ENCODE data around the gene TCEAL7. TPM values are rescaled to one million over a fixed set of nuclear protein-coding genes. Genes with fewer than 3 reads are reported as not detected.

Gene TCEAL7
- total and polyA plus RNA-seq, 2 donors from 2014 or later, result 2.6 to 7.7 TPM

- Histone ChIP-seq H3K36me3 (ENCODE audit: control insufficient read depth in 2 of 3, insufficient read depth in 3 of 3, low read length in 3 of 3) (no peaks in the 10 kb centered on the region), H3K27ac (ENCODE audit: low read depth in 2 of 2, low read length in 2 of 2) (no peak overlapping the region), H3K9ac (ENCODE audit: low read length in 3 of 3) (no peak overlapping the region), H3K4me3 (ENCODE audit: low read length in 3 of 3) (no peak overlapping the region), H3K4me1 (ENCODE audit: control insufficient read depth in 2 of 3, insufficient read depth in 2 of 3, low read depth in 1 of 3, low read length in 3 of 3) (no peaks in the 10 kb centered on the region), H3K9me3 (ENCODE audit: control insufficient read depth in 2 of 3, insufficient read depth in 1 of 3, low read length in 3 of 3) (no peaks in the 10 kb centered on the region), H3K27me3 (ENCODE audit: control insufficient read depth, insufficient read depth, low read length) (peaks cover 2% of the 10 kb centered on the region)
- FAIRE-seq (no peak), DNase-seq (no peak)
- TF ChIP-seq CTCF (IDR thresholded peaks at IDR 0.05; ENCODE audit: borderline replicate concordance, extremely low read depth, insufficient read depth), result no peak
- intact Hi-C loops (cut with DNase I), result no loop called here
These were observed 37.5 kb downstream of the TCEAL7 start for GRCh38 chrX:103367502-103367901.

DNA sequence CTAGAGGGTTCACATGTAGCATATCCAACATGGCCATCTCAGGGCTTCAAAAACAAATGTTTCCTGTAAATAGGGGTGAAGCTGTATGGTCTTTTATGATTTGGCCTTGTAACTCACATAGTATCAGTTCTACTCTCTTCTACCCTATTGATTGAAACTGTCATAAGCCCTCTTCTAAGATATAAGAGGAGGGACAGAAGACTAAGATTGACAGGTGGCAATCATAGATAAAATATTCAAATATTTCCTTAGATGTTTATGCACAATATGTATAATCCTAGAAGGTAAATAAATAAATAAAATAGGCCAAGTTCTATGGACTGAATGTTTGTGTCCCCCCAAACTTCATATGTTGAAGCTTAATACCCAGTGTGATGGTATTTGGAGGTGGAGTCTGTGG lies 39.4 kb downstream of the TCEAL7 start:
- Histone ChIP-seq H3K36me3 (ENCODE audit: control insufficient read depth in 2 of 3, insufficient read depth in 3 of 3, low read length in 3 of 3) (no peaks in the 10 kb centered on the region), H3K4me1 (ENCODE audit: control insufficient read depth in 2 of 3, insufficient read depth in 2 of 3, low read depth in 1 of 3, low read length in 3 of 3) (no peaks in the 10 kb centered on the region), H3K27ac (ENCODE audit: low read depth in 2 of 2, low read length in 2 of 2) (no peak overlapping the region), H3K4me3 (ENCODE audit: low read length in 3 of 3) (no peak overlapping the region), H3K9me3 (ENCODE audit: control insufficient read depth in 2 of 3, insufficient read depth in 1 of 3, low read length in 3 of 3) (no peaks in the 10 kb centered on the region), H3K27me3 (ENCODE audit: control insufficient read depth, insufficient read depth, low read length) (peaks cover 2% of the 10 kb centered on the region), H3K9ac (ENCODE audit: low read length in 3 of 3) (no peak overlapping the region)
- no peak for FAIRE-seq
- no peak for DNase-seq
- no peak for TF ChIP-seq CTCF (IDR thresholded peaks at IDR 0.05; ENCODE audit: borderline replicate concordance, extremely low read depth, insufficient read depth)
- intact Hi-C loops (cut with DNase I), result no loop called here

- no peak overlapping the region for H3K27ac ChIP-seq (ENCODE audit: low read depth in 2 of 2, low read length in 2 of 2)
- intact Hi-C loops (cut with DNase I), result no loop called here
- DNase-seq, result no peak
- FAIRE-seq, result no peak
- peaks cover 0 to 2% (median 0%) of the 10 kb centered on the region in 3 donors for H3K4me1 ChIP-seq (ENCODE audit: control insufficient read depth in 2 of 3, insufficient read depth in 2 of 3, low read depth in 1 of 3, low read length in 3 of 3)
- H3K36me3 ChIP-seq (ENCODE audit: control insufficient read depth in 2 of 3, insufficient read depth in 3 of 3, low read length in 3 of 3), result no peaks in the 10 kb centered on the region
- no peak overlapping the region for H3K9ac ChIP-seq (ENCODE audit: low read length in 3 of 3)
- TF ChIP-seq CTCF (IDR thresholded peaks at IDR 0.05; ENCODE audit: borderline replicate concordance, extremely low read depth, insufficient read depth), result no peak
- H3K4me3 ChIP-seq (ENCODE audit: low read length in 3 of 3), result no peak overlapping the region
- H3K9me3 ChIP-seq (ENCODE audit: control insufficient read depth in 2 of 3, insufficient read depth in 1 of 3, low read length in 3 of 3), result no peaks in the 10 kb centered on the region
- no peaks in the 10 kb centered on the region for H3K27me3 ChIP-seq (ENCODE audit: control insufficient read depth, insufficient read depth, low read length)
These were observed 42.8 kb downstream of the TCEAL7 start for GRCh38 chrX:103372886-103373285.

DNA sequence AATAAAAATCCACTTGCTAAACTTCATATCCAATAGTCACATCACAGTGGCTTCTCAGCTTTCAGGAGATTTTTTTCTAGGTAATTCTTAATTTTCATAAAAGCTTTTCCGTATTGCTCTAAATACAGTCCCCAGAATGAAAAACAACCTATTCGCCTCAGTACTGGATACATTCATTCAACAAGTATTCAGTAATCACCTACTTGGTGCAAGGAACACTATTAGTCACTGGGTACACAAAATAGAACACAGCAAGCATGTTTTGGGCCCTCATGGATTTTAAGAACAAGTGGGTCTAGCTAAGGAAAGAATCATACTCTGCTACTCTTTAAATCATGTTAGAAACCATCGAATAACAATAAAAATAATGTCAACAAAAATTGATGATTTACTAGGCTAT lies 43.5 kb downstream of the TCEAL7 start:
- intact Hi-C loops (cut with DNase I), result no loop called here
- no peaks in the 10 kb centered on the region for H3K36me3 ChIP-seq (ENCODE audit: control insufficient read depth in 2 of 3, insufficient read depth in 3 of 3, low read length in 3 of 3)
- no peak overlapping the region for H3K4me3 ChIP-seq (ENCODE audit: low read length in 3 of 3)
- no peaks in the 10 kb centered on the region for H3K27me3 ChIP-seq (ENCODE audit: control insufficient read depth, insufficient read depth, low read length)
- H3K9me3 ChIP-seq (ENCODE audit: control insufficient read depth in 2 of 3, insufficient read depth in 1 of 3, low read length in 3 of 3), result no peaks in the 10 kb centered on the region
- H3K9ac ChIP-seq (ENCODE audit: low read length in 3 of 3), result no peak overlapping the region
- FAIRE-seq (no peak), DNase-seq (no peak)
- H3K27ac ChIP-seq (ENCODE audit: low read depth in 2 of 2, low read length in 2 of 2), result no peak overlapping the region
- peaks cover 0 to 2% (median 0%) of the 10 kb centered on the region in 3 donors for H3K4me1 ChIP-seq (ENCODE audit: control insufficient read depth in 2 of 3, insufficient read depth in 2 of 3, low read depth in 1 of 3, low read length in 3 of 3)
- TF ChIP-seq CTCF (IDR thresholded peaks at IDR 0.05; ENCODE audit: borderline replicate concordance, extremely low read depth, insufficient read depth), result no peak

All from kidney (tissue), 14 donors.